Activated effector memory CD4-positive, alpha-beta T cell treated with Interleukin-2 at 50 U/mL for 16 hours (primary cell): Measurements from ENCODE around the gene C5.

Experiments
- DNase-seq: peaks from one replicate; pipeline ENCODE4 v3.0.0-alpha.2; 2020

C5 gene

DNA sequence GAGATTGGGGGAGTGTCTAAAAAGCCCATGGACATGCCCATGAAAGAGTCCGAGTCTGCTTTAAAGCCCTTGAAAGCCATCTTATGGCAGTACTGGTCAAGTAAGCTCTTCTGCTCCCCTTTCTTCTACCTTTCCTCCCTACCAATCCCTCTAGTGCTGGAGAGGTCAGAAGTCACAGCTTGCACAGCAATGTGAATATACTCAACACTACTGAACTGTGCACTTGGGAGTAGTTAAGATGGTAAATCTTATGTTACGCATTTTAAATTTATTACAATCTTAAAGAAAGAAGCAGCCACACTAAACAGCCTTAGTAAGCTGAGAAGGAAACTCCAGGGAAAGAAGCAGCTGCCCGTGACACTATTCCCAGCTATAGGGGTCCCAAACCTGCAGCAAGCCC, 111.2 kb downstream of the C5 start:
- DNase-seq: no peak

- DNase-seq: no peak
Measured at GRCh38 chr9:120937596-120937995, 112.5 kb downstream of the C5 start.

DNA sequence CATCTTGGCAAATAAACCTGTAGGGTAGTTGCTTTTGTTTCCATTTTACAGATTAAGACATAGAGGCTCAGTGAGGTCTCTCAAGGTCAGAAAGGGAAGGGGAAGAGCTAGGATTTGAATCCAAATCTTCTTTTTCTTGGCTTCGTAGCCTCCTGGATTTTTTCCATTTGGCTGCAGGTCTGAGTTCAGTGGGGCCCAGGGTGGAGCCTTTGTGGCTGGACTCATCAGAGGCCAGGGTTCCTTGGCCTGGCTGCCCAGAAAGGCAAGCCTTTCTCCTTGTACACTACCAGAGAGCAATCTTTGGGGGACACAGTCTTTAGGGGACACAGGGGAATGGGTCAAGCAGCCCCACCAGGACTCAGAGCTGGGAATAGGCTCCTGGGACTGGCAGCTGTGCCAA, 112.9 kb downstream of the C5 start:
- no peak for DNase-seq

- no peak for DNase-seq
Measured at GRCh38 chr9:120936764-120937122, 113.3 kb downstream of the C5 start.

- peak; percentile 77 for DNase-seq
Measured at GRCh38 chr9:120936011-120936763, 113.9 kb downstream of the C5 start.

- no peak for DNase-seq
Measured at GRCh38 chr9:120935383-120935857, 114.7 kb downstream of the C5 start.

DNA sequence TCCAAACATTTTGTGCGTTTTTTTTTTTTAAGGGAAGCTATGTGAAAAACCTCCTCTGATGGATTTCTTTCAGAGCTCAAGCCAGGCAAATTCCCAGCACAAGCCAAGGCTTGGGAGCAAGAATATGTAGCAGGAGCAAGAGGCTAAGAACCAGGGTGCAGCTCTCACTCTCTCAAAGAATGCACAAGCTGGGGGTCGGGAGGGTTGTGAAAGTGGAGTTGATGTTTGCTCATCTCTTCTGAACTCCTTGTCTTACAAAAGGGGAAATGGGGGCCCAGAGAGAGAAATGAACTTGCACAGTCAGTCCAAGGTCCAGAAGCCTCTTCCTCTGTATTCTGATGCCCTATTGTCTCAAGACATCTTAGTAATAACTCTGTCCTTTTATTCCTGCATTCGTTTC, 115.8 kb downstream of the C5 start:
- DNase-seq: no peak

- DNase-seq: no peak
Measured at GRCh38 chr9:120933310-120934055, 116.6 kb downstream of the C5 start.

- DNase-seq: no peak
Measured at GRCh38 chr9:120932086-120932823, 117.8 kb downstream of the C5 start.

DNA sequence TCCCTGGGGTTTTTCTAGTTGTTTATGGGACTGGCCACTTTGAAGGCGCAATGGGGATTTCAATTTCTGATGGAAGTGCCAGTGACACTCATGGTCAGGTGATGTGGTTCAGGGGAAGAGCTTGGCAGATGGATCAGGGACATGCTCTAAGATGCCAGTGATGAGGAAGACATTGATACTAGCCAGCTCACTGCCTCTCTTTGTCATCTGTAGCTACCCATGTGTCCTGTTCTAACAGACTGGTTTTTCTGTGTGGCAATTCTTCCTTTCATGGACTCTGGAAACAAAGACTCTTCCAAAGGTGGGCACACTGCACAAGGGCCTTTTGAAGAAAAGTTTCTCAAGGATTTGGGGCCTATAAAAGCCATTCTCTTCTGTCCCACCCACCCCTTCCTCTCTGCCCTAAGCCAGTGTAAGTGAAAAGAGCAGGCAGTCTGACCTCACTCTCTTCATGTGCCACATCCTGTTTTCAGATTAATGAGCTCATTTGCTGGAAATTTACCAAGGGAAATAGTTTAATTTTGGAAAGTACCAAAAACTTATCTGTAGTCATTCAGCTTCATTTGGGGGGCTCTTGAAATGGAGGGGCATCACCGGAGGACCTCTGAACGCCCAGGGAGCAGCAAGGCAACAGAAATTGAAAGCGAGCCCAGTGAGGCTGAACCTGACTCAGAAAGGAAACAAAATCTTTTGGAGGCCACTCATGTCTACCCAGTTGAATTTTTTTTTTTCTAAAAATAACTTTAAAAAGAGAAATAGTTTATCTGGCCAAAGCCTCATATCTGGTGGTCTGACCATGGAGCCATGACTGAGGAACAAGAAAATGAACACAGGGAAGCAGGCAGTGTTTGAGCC, 118.6 kb downstream of the C5 start:
- DNase-seq: peak; percentile 38

DNA sequence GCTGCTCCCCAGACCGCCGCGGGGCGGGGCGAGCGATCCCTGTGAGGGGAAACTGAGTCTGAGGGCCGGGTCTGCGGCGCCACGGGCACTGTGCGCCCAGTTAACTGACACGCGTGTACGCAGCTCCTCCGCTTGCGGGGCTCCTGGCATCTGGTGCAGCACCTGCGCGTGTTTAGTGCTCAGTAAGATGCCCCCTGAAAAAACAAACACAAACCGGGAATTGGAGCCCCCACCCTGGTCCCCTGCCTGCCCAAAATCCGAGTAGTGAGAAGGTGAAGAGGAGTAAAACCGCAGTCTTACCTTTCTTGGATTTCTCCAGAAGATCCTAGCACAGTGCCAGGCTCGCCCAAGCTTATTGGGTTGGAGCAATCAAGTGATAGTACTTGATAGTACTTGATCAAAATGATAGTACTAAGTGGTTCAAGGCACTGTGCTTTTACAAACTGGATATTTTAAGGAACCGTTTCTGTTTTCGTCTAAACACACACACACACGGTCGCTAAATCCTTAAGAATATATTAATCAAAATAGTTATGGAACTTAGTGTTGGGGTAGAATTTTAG, 120.8 kb downstream of the C5 start:
- DNase-seq: no peak

DNA sequence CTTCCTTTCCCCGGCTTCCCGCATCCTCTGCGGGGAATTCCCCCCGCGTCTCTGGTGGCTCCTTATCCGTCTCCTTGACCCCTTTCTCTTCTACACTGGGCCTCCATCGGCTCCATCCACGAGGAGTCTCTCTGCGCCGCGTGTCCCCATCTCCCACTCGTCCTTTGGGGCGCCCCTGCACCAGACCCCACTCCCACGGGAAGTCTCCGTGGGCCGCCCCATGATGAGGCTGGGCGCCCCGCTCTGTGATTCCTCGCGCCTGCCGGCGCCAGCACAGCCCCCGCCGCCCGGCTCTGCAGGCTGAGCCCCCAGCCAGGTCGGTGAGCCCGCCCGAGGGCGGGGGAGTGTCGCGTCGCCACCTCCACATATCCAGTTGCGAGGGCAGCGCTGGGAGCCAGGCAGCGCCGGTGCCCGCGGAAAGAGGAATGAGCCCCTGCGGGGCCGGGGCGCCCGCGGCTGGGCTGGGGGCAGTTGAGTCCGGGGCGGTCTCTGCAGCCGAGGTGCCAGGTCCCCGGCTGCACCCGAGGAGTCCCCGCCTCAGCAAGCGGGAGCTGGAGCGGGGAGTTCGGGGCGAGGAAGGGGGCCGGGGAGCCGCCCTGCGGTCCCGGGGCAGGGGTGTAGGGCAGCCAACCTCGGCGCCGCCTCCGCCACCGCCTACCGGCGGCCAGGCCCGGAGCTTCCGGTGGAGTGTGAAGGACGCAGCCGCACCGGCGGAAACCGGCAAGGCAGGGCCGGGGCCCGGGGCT, 121.4 kb downstream of the C5 start:
- peak; percentile 75 for DNase-seq

DNA sequence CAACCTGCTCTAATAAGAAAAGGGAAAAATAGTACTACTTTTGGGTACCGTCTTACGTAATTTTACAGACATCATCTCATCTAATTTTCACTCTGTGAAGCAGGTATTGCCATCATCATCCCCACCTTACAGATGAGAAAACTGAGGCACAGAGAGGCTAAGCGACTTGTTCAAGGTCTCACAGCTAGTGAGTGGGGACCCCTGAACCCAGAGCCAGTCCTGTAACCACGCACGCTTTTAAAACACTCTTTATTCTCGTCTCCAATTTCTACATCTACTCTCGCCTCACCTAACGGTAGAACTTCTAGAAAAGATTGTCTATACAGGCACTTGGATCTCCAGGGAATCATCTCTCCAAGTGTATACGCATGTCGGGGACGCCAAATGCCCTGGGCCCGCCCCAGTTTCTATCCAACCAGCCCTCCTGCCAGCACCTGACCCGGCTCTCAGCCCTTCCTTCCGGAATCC, 122.0 kb downstream of the C5 start:
- no peak for DNase-seq

DNA sequence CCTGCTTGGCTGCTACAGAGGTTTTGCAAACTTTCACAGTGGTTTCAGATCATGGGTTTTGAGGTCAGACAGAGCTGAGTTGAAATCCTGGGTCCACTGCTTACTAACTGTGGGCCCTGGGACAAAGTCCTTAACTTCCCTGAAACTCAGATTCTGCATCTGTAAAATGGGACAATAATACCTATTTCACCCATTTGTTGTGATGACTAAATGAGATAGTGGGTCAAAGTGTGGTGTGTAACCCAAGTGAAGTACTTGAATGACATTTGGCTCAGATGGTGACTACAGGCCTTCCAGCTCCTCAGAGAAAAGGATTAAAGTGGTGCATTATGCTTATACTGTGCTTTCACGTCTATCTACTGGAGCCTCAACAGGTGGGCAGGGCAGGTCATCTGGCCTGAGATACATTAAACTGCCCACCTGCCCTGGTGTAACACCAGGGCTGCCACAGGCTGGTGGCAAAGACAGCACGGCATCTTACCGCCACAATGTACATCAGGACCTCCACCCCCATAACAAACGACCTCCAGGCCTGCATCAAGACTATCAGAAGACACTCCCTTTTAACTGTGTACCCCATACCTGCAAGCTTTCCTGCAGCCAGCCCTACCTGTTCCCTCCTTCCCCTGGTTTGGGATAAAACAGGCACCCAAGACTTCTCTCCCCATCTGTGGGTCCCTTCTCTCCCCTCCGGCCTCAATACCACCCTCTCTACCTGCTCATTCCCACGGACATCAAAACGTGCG, 122.6 kb downstream of the C5 start:
- no peak for DNase-seq

DNA sequence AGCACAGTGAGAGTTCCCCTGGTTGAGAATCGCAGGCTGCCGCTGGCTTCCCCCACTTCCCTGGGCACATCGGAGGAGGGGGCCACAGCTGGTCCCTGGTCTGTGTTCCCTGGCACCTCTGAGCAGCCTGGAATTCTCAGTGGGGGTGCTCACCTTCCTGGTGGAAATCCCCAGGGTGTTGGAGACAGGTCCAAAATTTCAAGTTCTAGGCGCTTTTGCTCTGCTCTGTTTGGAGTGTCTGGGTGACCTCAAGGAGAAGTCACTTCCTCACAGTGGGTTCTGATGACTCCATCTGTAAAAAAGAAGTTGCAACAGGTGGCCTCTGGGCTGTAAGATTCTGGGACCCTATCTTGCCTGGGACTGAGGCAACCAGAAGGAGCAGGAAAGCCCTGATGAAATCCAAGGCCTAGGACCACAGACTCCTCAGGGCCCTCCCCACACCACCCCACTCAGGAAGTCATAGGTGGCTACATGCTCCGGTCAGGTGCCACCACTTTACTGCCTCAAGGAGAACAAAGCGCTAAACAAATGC, 123.6 kb downstream of the C5 start, which contains the start of gene TRAF1:
TRAF1 (minus strand) TSS at position 400 of the 532 bp plus-strand sequence. CDS start 721 bp downstream, outside the sequence.
- no peak for DNase-seq

DNA sequence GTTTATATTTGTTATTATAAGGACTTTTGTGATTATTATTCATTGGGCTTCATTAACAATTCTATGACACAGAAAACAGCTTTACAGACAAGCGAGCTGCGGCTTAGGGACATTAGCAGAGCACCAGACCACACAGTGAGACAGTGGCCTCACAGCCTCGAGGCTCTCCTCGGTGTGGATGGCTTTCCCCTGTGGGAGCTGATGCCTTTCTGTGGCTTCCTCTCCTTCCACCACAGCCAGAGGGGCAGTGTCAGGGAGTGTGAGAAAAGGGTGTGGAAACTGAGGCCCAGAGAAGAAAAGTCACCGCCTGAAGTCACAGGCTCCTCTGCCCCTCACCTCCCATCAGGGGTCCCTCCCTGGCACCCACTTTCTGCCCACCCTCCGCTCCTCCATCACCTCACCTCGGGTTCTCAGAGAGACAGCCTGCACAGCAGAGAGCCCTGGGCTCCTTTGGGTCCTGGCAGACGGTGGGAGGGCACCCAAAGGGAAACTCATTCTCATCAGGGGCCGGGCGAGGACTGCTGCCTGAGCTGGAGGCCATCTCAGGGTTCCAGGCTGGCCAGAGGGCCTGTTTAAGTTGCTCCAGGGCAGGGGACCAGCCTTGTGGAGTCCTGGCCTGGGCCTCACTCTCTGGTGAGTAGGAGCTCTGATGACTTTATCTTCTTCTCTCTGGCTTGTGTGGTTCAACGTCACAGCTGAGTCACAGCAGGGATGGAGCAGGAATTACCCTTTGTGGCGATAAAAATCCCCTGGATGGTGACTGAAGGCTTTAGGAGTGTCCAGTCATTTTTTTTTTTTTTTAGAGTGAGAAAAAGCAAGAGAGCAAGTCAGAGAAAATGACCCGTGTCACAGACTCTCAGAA, 124.3 kb downstream of the C5 start:
- DNase-seq: peak; percentile 57

GRCh38 chr9:120924698-120925534, 125.2 kb downstream of the C5 start:
- no peak for DNase-seq

- DNase-seq: no peak
Measured at GRCh38 chr9:120923620-120924328, 126.3 kb downstream of the C5 start.
